A204.1 (cell line): Measurements from ENCODE around the gene BMAL2.
A peak's percentile ranks its signal among the peaks of the same experiment; 100 is the strongest.

Experiments
- FAIRE-seq: peaks from 2 replicates; lab custom pipeline; 2012; peaks lifted over from hg19 to GRCh38; lab: Jason Lieb, UNC

BMAL2 gene

DNA sequence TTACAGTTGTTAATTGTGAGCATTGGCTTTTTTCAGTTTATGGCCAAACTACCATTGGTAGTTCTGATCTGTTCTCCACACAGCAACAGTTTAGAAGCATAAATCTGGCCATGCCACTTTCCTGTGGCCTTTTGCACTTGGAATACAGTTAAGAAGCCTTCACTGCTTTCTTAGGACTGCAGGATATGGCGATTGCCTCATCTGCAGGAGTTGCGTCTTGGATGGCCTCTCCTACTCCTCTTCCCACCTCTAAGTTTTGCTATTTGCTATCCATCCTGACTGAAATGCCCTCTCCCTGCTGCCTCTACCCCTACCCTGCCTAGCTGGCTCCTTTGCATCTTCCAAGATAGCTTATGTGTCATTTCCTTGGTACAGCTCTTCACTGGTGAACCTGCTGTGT, 12.8 kb upstream of the BMAL2 start:
- no peak for FAIRE-seq

DNA sequence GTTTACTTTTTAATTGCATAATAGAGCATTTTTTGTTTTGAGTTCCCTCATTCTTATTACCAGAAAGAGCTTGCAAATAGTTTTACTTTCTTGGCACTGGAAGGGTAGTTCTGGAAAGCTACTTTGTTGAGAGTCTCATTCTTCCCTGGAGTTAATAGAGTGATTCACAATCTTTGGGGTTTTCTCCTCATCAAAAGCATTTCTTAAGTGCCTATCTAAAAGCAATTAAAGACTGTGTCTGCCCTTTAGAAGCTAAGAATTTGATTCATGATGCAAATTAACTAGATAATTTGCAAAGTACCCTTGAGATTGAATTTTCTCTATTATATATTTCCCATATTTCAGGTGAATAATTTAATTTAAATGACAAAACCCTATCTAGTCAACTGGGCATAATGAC, 8.1 kb upstream of the BMAL2 start:
- FAIRE-seq, result no peak

DNA sequence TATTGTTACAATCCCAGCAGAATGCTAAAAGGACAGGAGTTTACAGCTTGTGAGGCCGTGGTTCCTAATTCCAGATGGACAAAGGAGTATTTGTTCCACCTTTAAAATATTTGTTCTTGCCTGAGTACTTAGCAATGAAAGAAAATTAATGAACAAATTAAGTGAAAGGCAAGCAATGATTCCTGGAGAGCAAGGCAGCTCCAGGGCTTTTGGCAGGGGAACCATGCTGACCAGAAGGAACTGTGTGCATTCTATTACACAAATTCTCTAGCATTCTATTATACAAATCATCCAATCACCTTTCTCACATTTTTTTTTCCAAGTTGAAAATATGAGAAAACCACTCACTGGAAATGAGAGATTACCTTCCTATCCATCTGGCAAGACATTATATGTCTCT, 1.8 kb upstream of the BMAL2 start:
- FAIRE-seq, result peak; percentile 30

DNA sequence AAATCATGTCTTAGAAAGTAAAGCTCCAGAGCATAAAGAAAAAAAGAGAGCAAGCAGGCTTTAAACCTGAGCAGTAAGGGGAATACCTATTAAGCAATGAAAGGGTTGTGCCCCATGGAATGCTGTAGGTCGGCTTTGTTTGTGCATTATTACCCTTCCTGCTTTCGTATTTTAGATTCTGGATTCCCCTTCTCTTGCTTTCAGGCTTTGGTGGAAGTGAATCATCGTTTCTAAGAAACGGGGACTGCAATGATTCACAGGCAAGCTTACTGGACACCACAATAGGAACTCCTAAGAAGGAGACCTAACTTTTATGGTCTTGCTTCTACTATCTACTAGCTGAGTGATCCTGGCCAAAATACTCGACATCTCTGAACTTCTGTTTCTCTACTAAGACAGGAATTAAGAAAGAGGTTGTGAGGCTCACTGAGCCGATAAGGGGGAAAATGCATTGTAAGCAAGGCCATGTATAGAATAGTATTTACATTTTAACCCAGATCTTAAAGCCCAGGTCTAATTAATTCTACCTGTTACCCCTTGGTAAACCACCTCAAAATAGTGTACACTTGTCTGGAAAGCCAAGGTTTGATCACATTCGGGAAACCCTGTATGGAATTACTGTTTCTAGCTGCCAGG, 1.2 kb upstream of the BMAL2 start:
- FAIRE-seq, result no peak

DNA sequence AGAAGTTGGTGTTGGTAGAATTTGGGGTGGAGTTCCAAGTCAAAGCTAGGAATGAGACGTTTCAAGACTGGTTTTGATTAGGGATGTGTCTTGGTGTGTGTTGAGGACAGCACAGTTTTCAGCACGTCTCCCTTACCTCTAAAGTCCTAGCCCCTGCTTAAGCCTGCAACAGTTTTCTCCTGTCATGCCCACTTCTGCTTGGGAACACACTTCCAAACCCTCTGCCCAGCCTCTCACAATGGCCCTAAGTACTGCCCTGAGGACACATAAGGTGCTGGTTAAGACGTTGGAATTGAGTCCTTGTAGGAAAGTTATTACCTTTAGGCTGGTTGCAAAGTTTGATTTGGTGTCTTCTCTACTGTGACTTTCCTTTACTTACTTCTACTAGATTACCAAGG, 710 bp upstream of the BMAL2 start:
- no peak for FAIRE-seq

DNA sequence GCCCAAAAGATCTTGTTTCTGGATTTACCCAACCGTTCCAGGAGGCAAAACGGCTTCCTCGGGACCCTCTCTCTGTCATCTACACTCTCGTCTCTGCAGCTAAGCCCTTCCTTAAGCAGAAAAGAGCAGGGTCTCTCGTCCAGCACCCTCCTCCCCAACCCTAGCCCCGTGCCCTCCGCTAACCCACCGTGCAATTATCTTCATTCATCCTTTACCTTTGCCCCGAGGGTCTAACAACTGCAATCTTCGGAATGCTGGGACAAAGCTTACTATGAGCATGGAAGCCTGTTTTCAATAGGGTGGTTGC, 276 bp upstream of the BMAL2 start:
- FAIRE-seq, result no peak

DNA sequence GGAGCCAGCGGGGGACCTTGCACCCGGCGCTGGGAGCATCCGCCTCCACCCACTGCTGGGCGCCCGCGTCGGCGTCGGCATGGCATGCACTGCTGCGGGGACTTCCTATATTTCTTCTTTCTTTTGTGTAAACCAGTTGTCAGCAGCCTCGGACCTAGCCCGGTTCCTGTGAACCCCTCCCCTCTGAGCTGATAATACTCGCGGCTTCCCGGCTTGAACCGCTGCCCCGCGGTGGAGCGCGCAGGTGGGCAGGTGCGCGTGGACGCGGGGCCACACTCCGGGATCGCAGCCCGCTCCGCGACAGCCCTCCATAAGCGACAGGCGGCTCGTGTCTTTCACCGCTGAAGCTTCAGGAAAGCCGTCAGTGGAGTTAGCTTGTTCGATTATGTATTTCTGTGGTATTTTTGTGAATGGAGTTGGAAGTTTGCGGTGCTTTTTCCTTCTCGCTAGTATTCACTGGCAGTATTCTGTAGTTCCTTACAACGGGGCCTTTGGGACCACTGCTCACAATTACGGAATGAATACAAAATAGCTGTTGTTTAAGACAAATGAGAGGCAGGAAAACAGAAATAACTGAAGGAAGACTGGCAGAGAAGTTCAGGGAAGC, 870 bp downstream of the BMAL2 start:
- no peak for FAIRE-seq

DNA sequence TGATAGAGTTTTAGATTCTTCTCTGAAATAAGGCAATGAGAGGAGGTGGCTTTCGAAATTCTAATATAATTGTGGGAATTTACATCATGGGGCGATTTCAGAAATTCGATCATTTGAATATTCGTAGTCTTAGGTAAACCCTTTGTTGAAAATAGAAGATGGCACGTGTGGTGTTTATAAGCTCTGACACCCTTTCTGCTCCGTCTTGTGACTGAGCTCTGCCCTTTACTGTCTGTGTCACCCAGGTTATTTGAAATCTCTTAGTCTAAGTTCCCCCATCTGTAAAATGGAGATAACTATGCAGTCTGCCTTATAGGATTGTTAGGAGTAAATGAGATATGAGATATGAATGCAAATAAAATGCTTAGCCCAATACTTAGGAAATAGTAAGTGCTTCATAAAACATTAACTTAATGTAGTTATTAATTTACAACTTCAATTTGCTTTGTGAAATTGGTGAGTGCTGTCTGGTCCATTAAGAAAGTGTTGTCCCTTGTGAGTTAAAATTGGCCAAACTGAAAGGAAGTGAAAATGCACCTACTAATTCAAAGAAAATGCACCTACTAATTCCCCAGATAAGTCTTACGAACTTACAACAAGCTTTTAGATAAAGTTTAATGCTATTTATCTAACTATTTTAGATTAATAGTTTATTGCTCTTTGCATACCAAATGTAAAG, 1.5 kb downstream of the BMAL2 start:
- no peak for FAIRE-seq

DNA sequence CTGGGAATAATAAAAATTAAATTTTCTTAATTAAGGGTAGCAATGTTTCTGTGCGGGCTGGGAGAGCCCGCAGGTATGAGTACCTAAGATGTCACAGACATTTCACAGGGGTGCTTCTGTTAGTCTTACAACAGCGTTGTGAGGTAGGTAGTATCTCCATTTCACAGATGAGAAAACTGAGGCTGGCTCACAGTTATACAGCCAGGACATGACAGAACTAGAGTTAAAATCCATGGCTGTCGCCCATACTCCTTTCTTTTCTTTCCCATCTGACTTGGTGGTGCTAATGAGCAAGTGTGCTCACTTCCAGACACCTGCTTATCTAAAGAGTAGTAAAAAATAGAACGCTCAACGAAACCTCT, 2.1 kb downstream of the BMAL2 start:
- no peak for FAIRE-seq

DNA sequence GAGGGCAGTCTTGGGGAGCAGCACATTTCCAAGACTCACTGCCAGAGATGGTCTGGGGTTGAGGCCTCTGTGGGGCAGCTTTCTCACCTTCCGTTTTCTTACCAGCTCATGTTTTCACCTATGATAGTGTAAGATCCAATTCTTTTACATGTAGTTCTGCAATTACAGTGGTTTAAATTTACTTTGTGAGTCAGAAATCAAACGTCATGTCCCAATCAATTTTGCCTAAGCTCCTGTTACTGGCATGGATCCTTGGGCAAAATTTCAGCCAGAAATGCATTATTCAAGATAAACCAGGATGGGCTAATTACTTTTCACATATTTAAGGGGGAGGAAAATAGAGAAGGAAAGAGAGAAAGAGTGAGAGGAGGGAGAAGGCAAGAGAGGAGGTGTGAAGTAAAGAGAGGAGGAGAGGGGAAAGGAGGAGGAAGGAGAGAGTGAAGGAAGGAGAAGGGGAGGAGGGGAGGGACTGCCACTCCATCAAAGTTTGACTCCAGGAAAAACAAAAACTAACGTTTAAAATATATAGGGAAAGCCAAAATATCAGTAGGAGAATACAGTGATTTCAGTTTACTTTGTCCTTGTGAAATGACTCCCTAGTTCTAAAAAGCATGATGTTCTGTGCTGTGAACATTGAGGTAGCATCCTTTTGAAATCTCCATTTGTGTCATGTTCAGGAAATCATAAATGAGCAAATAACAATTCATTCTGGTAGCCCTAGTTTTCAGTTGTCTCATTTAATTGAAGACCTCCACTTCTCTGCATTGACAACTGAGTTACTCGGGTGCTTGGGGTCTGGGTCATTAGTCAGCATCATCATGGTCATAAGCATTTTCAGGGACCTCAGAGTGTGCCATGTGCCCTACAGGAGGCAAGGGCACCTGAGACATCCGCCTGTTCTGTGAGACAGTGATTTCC, 3.0 kb downstream of the BMAL2 start:
- FAIRE-seq, result no peak

DNA sequence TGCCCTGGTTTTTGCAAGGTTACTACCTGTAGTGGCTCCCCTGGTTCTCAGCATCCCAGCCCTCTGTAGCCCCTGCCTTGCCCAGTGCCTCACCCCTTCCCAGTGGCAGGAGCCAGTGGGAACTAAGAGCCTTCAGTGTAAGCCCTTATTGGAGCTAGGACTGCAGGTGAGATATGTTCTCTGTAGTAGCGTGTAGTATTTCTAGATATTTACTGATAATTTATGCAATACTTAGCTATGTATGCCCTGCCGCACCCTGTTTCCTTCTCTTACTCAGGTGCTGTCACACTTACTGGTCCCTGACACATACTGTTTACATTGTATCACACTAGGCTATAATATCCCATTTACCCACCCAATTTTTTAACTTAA, 3.6 kb downstream of the BMAL2 start:
- no peak for FAIRE-seq

DNA sequence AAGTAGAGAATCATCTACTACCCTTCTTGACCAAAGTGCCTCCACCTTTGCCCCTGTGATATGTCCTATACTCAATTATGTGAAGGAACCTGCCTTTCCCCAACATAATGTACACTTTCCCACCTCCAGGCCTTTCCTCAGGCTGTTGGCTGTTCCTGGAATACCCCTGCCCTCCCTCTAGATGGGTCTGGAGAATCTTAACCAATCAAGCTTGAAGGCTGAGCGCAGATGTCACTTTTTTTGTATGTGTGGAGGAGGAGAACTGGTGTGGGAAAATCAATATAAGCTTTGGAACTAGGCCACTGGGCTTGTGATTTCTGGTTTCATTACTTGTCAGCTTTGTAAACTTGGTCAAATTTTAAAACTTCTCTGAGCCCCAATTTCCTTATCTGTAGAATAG, 4.7 kb downstream of the BMAL2 start:
- no peak for FAIRE-seq

DNA sequence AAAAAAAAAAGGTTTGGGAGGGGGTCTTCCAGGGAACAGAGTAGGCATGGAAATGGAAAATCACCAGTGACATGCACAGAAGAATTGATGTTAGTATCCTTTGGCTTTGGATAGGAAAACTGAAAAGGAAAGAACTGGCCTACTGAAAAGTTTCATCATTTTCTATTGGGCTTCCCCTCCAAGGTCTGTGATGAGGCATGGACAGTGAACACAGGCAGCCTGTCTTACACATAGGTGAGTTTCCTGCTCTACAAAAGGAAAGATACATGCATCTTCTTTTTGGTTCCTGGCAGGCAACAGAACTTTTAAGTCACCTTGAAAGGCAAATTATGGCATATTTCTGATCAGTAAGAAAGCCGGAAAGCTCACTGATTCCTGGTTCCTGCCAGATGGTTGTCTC, 5.8 kb downstream of the BMAL2 start:
- FAIRE-seq, result no peak

DNA sequence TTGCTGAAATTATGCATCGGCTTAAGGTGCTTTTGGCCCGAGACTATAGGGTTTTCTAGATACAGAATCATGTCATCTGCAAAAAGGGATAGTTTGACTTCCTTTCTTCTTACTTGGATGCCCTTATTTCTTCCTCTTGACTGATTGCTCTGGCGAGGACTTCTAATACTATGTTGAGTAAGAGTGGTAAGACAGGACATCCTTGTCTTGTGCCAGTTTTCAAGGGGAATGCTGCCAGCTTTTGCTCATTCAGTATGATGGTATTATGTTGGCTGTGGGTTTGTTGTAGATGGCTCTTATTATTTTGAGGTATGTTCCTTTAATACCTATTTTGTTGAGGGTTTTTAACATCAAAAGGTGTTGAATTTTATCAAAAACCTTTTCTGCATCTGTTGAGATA, 8.3 kb downstream of the BMAL2 start:
- no peak for FAIRE-seq

DNA sequence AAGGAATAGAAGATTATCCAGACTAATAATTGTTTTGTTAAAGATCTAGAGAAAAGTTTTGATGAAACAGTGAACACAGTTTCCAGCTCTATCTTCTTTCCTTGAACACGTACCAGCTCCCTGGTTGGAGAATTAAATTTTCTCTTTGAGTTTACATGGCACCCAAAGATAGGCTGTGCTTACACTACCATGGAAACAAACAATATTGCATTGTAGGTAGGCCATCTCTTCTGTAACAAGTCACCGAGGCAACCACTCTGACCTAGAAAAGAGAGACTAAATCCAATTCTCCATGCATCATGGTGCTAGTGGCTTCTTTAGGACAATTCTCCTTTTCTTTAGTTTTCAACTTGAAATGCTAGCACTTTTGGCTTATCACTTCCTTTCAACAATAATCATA, 9.9 kb downstream of the BMAL2 start:
- FAIRE-seq, result no peak

DNA sequence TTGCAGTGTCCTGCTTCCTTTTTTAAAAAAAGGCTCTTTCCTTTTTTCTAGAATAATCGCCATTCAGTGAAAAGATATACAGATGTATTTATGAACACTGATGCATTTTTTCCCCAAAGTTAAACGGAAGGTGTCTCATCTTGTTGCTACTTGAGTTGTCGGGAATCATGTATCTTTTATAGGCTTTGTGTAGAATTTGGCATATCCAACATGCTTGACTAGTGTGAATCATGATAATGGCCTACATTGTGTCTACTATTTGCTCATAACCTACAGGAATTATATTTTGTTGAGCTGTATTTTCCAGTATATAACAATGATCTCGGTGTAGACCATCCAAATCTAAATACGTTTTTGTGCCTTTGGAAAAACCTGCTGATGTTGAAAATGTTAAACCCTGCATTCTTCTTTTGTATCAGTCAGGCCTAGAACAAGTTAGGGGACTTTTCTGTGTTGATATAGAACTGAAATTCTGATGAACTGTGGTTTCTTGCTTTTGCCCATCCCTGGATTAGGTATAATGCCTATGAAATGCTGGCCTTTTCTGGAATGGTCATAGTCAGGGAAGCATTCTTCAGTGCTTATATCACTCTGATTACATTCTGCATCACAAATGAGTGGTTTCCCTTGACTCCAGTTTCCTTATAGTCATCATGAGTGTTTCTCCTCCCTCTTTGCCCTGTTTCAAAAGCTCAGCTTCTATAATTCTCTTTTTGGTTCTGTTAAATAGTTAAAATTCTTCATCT, 10.8 kb downstream of the BMAL2 start:
- FAIRE-seq, result no peak

DNA sequence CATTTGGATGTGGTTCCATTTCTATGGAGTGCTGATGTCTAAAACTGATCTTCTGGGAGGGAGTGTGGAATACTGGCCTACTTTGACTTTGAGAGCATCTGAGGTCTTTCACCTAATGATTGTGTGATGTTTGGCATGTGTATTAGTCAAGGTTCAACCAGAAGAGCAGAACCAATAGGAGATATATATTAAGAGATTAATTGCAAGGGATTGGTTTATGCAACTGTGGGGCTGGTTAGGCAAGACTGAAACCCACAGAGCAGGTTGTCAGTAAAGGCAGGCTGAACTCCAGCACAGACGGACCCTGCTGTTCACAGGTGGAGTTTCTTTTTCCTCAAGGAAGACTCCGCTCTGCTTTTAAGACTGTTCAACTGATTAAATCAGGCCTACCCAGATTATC, 11.6 kb downstream of the BMAL2 start:
- FAIRE-seq, result no peak

DNA sequence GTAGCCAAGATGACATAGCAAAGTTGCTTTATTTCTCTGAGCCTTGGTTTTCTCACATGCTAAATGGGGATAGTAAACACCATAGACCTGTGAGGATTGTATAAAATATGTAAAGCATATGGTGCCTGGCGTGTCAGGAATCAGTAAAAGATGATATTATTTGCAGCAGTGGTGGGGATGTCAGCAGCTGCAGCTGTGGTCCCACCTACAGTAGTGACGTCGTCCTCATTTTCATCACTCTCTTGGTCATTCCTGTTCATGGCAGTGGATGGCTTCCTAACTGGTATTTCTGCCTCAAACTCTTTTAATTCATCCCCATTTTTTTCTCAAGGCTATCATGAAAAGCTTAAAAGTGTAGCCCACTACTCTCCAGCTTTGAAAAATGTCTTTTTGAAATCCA, 12.1 kb downstream of the BMAL2 start:
- no peak for FAIRE-seq

DNA sequence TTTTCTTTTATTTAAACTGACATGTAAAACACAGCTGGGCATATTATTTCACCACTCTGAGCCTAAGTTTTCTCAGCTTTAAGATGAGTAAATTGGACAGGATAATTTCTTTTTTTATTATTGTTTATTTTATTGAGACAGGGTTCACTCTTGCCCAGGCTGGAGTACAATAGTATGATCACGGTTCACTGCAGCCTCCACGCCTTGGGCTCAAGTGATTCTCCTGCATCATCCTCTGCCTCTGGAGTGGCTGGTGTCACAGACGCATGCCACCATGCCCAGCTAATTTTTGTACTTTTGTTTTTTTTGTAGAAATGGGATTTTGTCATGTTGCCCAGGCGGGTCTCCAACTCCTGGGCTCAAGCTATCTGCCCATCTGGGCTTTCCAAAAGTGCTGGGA, 12.7 kb downstream of the BMAL2 start:
- no peak for FAIRE-seq

DNA sequence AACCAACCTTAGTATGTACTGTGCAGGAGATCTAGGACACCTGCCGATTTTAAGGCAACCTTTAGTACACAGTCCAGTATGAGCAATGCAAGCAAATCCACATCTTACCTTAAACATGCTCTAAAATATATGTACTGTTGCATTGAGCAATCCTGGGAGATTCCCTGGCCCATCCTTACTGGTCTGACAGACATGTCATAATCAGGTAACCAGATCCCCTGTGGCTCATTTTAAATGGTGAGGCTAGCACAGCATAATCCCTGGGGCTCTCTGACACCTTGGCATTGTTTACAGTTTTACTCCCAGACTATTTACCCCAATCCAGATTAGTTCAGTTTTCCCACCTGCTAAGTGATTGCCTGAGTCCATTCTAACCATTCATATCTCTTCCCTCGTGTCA, 15.1 kb downstream of the BMAL2 start:
- FAIRE-seq, result no peak

DNA sequence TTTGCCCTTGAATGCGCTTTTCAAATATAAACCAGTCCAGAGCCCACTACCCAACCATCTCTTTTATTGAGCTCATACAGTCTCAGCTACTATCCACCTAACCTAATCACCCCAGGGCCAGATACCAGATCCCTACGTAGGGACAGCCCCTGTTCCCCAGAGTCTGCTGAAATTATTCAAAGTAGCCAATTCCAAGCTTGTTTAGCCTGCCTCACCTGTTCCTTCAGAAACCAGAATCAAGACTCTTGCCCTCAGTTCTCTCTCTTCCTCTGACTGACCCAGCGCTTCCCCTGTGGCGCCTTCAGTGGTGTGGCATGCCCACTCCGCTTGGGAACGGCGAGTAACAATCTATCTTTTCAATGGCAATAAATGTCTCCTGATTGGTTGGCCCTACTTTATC, 18.8 kb downstream of the BMAL2 start:
- no peak for FAIRE-seq

DNA sequence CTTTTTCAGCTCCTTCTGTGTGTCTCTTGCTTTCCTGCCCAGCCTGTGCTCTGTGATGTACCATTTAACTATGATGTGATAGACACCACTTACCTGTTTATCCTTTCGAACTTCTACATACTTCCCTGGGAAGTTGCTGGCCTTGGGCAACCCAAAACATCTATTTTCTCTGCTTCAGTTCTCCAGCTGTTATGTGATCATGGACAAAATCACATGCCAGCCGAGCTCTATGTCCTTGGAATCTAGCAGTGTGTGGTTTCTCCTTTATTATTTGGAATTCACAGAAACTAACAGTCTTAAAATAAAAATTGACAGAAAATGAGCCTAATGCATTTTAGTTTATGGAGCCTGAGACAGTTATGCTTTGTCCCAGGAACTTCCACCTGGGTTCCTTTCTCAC, 22.9 kb downstream of the BMAL2 start:
- FAIRE-seq, result no peak

DNA sequence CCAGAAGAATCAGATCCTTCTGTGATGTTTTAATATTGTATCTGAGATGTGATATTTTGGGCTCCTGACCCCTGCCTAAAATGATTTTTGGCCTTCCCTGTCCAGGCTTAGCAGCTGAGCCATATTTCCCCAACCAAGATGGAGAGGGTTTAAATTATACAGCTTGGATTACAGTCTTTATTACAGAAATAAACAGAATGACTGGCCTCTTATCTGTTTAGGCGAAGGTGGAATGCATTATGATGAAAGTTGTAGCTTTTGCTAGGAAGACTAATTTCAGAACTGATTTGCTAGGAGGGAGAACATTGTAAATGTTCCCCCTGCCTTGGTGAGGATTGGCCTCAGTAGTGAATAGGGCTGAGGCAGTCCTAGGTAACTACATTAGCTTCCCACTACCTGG, 23.3 kb downstream of the BMAL2 start:
- FAIRE-seq, result no peak
